NOMO-1 (cell line): ENCODE data around the gene COBLL1.
"Not testable (repeated sequence)": the region's sequence is repeated elsewhere in the genome, so short reads cannot be mapped to it uniquely, and the experiment has no call there.

Source experiments
- DNase-seq, 2 experiments: peaks; one replicate each; lab custom pipeline; 2025; ENCODE audit not compliant: unreplicated experiment in 2 of 2; lab: John Stamatoyannopoulos, UW

COBLL1 gene

GRCh38 chr2:164859906-164860693 lies 18.5 kb upstream of the COBLL1 start:
- not testable (repeated sequence) for DNase-seq

DNA sequence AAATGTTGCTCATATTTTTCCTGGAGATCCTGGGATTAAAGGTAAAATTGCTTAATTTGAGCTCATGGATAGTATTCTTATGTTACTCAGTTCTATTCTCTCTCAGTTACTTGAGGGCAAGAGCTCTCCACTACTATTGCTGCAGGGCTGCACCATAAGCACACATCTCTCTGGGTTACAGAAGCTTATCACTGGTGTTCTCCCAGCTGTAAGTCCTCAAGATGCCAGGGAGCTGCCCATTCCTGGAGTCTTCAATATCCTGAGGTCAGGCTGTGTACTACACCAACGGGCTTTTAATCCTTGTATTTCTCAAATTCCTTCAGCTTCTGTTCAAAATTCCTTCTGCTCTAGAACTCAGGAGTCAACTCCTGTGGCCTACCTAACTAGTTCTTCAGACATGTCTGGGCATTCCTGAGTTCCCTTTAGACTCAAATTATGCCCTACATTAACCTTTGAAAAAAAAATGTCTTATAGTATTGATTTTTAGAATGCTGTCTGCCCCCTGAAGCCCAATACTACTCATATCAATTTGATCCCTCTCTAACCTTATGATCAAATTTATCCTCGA lies 17.7 kb upstream of the COBLL1 start:
- DNase-seq, result no peak

DNA sequence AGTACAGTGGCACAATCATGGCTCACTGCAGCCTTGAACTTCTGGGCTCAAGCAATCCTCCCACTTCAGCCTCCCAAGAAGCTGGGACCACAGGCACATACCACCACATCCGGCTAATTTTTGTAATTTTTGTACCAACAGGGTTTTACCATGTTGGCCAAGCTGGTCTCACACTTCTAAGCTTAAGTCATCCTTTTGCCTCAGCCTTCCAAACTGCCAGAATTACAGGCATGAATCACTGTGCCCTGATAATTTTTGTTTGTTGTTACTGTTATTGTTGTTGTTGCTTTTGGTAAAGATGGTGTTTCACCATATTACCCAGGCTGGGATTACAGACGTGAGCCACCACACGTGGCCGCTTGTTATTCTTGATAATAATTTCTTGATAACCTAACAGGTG lies 10.5 kb upstream of the COBLL1 start:
- DNase-seq, result no peak

DNA sequence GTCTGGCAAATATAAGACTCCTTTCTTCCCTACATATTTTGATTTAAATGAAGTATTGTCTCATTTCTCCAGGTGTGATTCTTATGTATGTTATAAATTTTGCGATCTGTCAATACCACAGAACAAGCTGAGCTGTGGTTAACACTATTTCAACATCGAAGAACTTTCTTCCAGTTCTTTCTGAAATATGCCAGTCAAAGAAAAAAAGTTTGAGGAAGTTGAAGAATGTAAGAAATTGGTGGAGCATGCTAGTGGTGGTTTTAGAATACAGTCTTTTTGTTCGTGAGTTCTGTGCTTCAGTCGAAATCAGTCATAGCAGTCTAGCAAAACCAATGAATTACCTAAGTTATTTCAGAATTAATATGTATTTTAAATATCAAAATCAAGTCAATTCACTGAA lies 8.6 kb upstream of the COBLL1 start:
- peak; percentile 54 to 87 for DNase-seq

DNA sequence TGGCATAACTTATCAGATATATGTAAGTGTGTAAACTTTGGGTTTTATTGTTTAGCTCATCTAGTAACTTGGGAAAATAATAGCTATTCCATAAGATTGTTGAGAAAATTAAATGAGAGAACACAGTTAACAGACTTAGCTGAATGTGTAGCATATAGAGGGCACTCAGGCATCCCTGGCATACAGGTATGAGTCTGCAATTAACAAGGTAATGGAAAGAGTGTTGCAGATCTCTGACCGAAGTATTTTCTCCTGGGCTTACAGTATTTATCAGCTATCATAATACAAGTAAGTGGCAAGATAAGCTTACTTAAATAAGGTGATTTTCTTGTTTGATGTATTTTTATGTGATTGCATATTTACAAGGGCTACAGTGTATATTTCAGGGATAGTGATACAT lies 7.9 kb upstream of the COBLL1 start:
- no peak for DNase-seq

DNA sequence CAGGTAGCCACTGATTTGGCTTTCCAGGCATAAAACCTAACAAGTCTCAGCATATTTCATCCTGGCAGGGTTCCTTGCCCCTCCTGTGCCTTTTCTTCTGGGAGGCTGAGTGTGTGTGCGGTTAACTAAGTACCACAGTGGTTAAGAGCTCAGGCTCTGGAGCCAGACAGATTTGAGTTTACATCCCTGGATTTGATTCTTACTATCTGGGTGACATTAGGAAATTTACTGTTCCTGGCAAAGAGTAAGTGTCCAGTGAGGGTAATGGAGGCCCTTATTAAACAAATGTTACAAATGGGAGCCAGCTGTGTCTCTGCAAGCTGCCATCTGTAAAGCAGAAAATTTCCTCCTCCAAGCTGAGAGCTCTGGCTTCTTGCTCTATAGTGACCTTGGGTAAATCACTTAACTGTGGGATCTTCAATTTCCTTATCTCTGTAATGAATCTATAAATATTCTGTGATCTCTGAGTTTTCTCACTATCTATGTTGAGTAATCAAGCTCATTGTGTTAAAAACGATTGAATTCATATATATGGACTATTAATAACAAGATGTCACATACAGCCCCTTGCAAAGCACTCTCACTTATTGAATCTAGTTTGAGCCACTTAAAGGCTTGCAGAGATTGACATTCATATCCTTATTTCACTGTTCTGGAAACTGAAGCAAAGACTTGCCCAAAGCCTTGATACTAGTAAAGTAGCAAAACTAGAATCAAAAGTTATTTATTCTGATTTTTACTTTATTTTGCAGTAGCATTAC lies 6.5 kb upstream of the COBLL1 start:
- no peak for DNase-seq

GRCh38 chr2:164847291-164847690 lies 5.7 kb upstream of the COBLL1 start:
- no peak for DNase-seq

- DNase-seq, result no peak
Observed at GRCh38 chr2:164846276-164846675, 4.7 kb upstream of the COBLL1 start.

DNA sequence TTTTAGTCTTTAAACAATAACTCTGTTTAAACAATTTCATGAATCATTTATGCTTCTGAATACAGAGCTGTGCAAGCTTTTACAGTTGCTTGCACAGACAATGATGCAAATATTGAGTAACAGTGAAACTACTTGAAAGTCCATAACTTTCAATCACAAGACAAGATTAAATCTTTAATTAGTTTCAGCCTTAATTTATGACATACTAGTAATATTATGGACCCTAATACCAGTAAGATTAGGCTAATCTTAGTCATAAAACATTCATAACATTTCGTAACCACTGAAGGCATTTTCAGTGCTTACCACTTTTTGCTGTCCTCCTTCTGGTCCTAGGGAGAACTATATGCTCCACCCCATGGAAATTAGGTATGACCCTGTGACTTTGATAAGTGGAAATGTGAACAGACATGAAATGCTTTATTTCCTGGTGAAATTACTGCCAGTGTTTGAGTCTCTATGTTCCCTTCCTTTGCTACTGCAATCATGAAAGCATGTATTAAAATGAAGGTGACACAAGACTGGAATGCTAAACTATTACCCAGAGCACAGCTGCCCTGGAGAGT lies 1.8 kb upstream of the COBLL1 start:
- peak in 1 of 2 experiments; percentile 32 for DNase-seq

- DNase-seq, result no peak
Observed at GRCh38 chr2:164842624-164842966, 972 bp upstream of the COBLL1 start.

DNA sequence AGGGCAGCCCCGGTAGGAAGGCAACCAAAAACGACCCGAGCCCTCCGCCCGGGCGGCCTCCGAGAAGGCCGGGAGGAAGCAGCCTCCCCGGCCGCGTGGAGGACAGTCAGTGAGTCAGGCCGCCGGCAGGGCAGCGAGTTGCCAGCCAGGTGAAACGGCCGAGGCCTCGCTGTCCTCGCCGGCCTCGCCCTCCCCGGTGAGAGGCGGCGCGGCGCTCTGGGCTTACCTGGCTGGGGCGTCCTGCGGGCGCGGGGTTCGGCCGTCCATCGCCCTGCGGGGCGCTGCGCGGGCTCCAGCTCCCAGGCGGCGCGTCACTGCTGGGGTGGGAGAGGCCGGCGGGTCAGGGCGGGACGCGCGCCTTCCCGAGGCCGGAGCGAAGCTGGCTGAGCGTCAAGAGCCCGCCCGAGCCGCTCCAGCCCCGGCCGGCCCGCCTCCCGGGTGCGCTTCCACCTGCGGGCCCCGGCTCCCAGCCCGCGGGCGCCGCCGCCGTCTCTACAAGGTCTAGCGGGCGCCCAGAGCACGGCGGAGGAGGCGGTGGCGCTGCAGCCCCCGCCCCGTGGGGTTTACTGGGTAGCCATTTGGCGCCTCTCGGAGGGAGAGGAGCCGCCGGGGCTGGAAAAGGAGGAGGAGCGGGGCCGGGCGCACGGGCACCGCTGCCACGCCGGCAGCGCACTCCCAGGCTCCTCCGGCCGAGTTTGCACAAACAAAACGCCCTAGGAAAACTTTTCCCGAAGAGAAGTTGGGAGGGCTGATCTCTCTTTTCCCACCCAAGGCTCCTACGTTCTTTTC lies 499 bp downstream of the COBLL1 start:
- peak; percentile 23 to 48 for DNase-seq

- no peak for DNase-seq
Observed at GRCh38 chr2:164840458-164840929, 1.1 kb downstream of the COBLL1 start.

GRCh38 chr2:164839914-164840457 lies 1.6 kb downstream of the COBLL1 start:
- DNase-seq, result no peak

GRCh38 chr2:164837807-164838206 lies 3.8 kb downstream of the COBLL1 start:
- no peak for DNase-seq

- DNase-seq, result no peak
Observed at GRCh38 chr2:164836907-164837306, 4.7 kb downstream of the COBLL1 start.

DNA sequence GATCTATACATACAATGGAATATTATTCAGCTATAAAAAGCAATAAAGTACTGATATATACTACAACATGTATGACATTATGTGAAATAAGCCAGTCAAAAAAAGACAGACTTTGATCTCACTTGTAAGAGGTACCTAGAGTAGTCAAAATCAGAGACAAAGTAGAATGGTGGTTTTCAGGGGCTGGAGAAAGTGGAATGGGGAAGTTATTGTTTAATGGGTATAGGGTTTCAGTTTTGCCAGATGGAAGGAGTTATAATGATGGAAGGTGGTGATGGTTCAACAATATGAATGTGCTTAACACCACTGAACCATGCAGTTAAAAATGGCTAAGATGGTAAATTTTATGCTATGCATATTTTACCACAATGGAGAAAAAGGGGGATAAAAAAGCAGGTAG lies 6.3 kb downstream of the COBLL1 start:
- no peak for DNase-seq

DNA sequence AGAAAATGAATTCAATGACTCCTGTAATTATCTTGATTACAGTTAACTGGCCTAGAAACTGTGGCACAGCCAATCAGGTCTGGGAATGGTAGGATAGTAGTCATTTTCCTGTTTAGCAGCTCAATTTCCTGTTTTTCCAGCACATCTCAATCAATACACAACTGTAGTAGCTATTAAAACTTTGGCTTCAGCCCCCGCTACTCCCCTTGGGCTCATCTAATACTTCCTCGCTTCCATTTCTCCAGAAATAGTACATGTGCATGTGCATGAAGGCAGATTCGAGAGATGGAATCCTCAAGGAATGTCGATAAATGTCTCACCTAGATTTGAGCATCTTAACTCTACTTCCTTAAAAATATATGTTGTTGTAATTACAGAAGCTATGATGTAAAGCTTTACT lies 9.7 kb downstream of the COBLL1 start:
- DNase-seq, result no peak

- DNase-seq, result no peak
Observed at GRCh38 chr2:164831180-164831579, 10.4 kb downstream of the COBLL1 start.

- no peak for DNase-seq
Observed at GRCh38 chr2:164826293-164827243, 15.1 kb downstream of the COBLL1 start.
